Fibroblast of villous mesenchyme (primary cell): ENCODE measurements around the gene GRAMD2A. TPM values are rescaled to one million over a fixed set of nuclear protein-coding genes. Genes with fewer than 3 reads are reported as not detected.

ENCODE experiments used
- DNase-seq: peaks from one replicate; pipeline ENCODE4 v3.0.0-alpha.2; 2010; ENCODE audit warnings: low read depth
- H3K4me3 ChIP-seq: 2 replicates; pipeline ENCODE4 v1.5.1; 2011; ENCODE audit warnings: low read depth, mild to moderate bottlenecking, low read length
- CTCF ChIP-seq: IDR thresholded peaks from 2 replicates; pipeline ENCODE4 v1.5.1; 2012; ENCODE audit warnings: low read depth, mild to moderate bottlenecking, low read length; ENCODE audit not compliant: insufficient read depth
- total RNA-seq: library from RNA; depleted of rRNA; stranded (reverse); fragments of >200 nt; gene quantifications from 2 replicates; pipeline ENCODE4 v1.2.3, GENCODE V29; 2012

Gene GRAMD2A
- total RNA-seq, 1 donor: 0.43 TPM

GRCh38 chr15:72127724-72128322 lies 69.8 kb downstream of the GRAMD2A start:
- no peak for TF ChIP-seq CTCF
- no peak overlapping the region for H3K4me3 ChIP-seq
- no peak for DNase-seq

GRCh38 chr15:72124218-72124617 lies 73.4 kb downstream of the GRAMD2A start:
- H3K4me3 ChIP-seq: no peak overlapping the region
- TF ChIP-seq CTCF: no peak
- DNase-seq: no peak

GRCh38 chr15:72118017-72118978 lies 79.3 kb downstream of the GRAMD2A start, which contains the start of the genes MYO9A and SENP8:
Gene MYO9A (minus strand): TSS chr15:72118150. CDS start chr15:72046563, 71,587 bp downstream.
Gene SENP8 (plus strand): TSS chr15:72118403. CDS start chr15:72139624, 21,221 bp downstream.
- DNase-seq: peak; percentile 99
- peak within 1 kb of the TSS; percentile 94 for H3K4me3 ChIP-seq
- no peak for TF ChIP-seq CTCF

GRCh38 chr15:72117486-72118016 lies 80.0 kb downstream of the GRAMD2A start:
- peak; percentile 86 for DNase-seq
- peak overlapping the region; percentile 94 for H3K4me3 ChIP-seq
- TF ChIP-seq CTCF: no peak

GRCh38 chr15:72116731-72117485 lies 80.7 kb downstream of the GRAMD2A start:
- DNase-seq: peak; percentile 47
- H3K4me3 ChIP-seq: peak overlapping the region; percentile 94
- TF ChIP-seq CTCF: no peak

GRCh38 chr15:72113347-72114031 lies 84.1 kb downstream of the GRAMD2A start:
- no peak overlapping the region for H3K4me3 ChIP-seq
- TF ChIP-seq CTCF: no peak
- no peak for DNase-seq
